VCaP (cell line): ENCODE results near the gene ALOX12.

Source experiments
- H3K27ac ChIP-seq: fragments of 450-650 bp; 2 replicates; pipeline ENCODE4 v1.5.1; 2017
- CTCF ChIP-seq: fragments of 450-650 bp; conservative IDR thresholded peaks from 2 replicates; pipeline ENCODE4 v1.5.1; 2017; ENCODE audit warnings: mild to moderate bottlenecking, moderate library complexity

The ALOX12 gene

GRCh38 chr17:7004398-7005253 lies 8.8 kb downstream of the ALOX12 start:
- TF ChIP-seq CTCF = peak; percentile 69
- H3K27ac ChIP-seq = no peak overlapping the region

GRCh38 chr17:7005716-7006115 lies 9.9 kb downstream of the ALOX12 start:
- H3K27ac ChIP-seq = no peak overlapping the region
- TF ChIP-seq CTCF = no peak

- no peak for TF ChIP-seq CTCF
- no peak overlapping the region for H3K27ac ChIP-seq
These were observed 11.3 kb downstream of the ALOX12 start for GRCh38 chr17:7007143-7007542.

GRCh38 chr17:7010523-7010922 lies 14.7 kb downstream of the ALOX12 start:
- no peak overlapping the region for H3K27ac ChIP-seq
- TF ChIP-seq CTCF = no peak

- TF ChIP-seq CTCF = no peak
- H3K27ac ChIP-seq = peak overlapping the region; percentile 91; the same call in 1 of the 2 replicates
These were observed 15.6 kb downstream of the ALOX12 start for GRCh38 chr17:7011415-7011814.

GRCh38 chr17:7011942-7012254 lies 16.0 kb downstream of the ALOX12 start:
- peak overlapping the region; percentile 91 for H3K27ac ChIP-seq
- TF ChIP-seq CTCF = no peak

- TF ChIP-seq CTCF = peak; percentile 81
- peak overlapping the region; percentile 91 for H3K27ac ChIP-seq
These were observed 18.6 kb downstream of the ALOX12 start for GRCh38 chr17:7014261-7014994.
